ENCODE measurements around the gene PRXL2B. TPM values are rescaled to one million over a fixed set of nuclear protein-coding genes. Genes with fewer than 3 reads are reported as not detected.
A peak's percentile ranks its signal among the peaks of the same experiment; 100 is the strongest.

The PRXL2B gene
- total and polyA plus RNA-seq, 10 of the 15 experiments (the other 5 are each of a cell fraction or from before 2014, with no cell fraction given): 0.44 to 5.6 (median 4.0) TPM

DNA sequence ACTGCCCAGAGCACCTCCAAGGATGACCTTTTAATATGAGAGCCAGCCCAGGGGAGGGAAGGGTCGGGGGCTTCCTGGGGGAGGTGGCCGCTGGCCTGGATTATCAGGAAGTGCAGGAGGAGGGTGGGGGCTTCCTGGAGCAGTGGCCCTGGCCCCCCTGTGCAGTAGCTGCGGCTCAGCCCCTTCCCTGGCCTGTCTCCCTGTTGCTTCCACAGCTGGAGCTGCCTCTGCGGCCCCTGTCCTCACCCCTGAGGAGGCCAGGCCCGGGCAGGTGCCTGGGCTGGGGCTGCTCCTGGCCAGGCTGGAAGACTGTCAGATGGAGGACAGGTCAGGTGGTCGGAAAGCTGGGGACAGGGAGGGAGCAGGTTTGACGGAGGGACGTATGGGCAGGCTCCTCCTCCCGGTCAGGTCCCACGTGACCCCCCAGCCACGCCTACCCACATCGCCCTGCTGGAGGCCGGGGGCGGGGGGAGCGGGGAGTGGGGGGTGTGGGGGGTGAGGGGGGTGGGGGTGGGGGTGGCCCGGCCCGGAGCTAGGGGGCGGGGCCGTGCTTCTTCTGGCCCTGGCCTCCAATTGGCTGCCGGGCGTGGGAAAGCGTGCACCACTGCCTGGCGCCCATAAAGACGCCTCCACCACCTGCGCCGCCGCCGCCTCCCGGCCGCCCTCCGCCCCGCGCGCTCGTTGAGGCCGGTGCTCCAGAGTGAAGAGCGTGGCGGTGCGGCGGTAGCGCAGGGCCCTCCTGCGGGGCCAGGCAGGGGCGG lies 40.6 kb upstream of the PRXL2B start (continued):
- TF ChIP-seq SMARCA5 (IDR thresholded peaks at IDR 0.05): peak; percentile 93
- TF ChIP-seq FOXK2 (IDR thresholded peaks at IDR 0.05): no peak
- TF ChIP-seq, protein P1, sequence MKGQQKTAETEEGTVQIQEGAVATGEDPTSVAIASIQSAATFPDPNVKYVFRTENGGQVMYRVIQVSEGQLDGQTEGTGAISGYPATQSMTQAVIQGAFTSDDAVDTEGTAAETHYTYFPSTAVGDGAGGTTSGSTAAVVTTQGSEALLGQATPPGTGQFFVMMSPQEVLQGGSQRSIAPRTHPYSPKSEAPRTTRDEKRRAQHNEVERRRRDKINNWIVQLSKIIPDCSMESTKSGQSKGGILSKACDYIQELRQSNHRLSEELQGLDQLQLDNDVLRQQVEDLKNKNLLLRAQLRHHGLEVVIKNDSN (IDR thresholded peaks at IDR 0.05; ENCODE audit: borderline replicate concordance, extremely low read length, insufficient read depth, low read depth, low read length): peak; percentile 90
- no peak for TF ChIP-seq ZNF274 (IDR thresholded peaks at IDR 0.05; ENCODE audit: insufficient read depth, insufficient read length)
- TF ChIP-seq EGR1 (IDR thresholded peaks at IDR 0.05; ENCODE audit: borderline replicate concordance in 1 of 2, low read depth in 2 of 2, low read length in 2 of 2): peak in 1 of 2 experiments; percentile 33; a peak in 2 of 3 replicates
- TF ChIP-seq PML (IDR thresholded peaks at IDR 0.05; ENCODE audit: low read length): no peak
- peak; percentile 48 to 83; a peak in 3 of 4 replicates for TF ChIP-seq BHLHE40 (IDR thresholded peaks at IDR 0.05; ENCODE audit: borderline replicate concordance in 1 of 2, low read depth in 2 of 2, low read length in 1 of 2)
- peak; percentile 35; the same call in 1 of the 2 replicates for TF ChIP-seq BACH1 (IDR thresholded peaks at IDR 0.05; ENCODE audit: borderline replicate concordance)
- TF ChIP-seq, protein P2, sequence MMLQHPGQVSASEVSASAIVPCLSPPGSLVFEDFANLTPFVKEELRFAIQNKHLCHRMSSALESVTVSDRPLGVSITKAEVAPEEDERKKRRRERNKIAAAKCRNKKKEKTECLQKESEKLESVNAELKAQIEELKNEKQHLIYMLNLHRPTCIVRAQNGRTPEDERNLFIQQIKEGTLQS (IDR thresholded peaks at IDR 0.05; ENCODE audit: borderline replicate concordance, extremely low read depth, low read depth, low read length): peak; percentile 52; the same call in 1 of the 2 replicates
- peak; percentile 92 for TF ChIP-seq POLR2AphosphoS5 (IDR thresholded peaks at IDR 0.05; ENCODE audit: low read length)
- no peak; the same call in 1 of the 2 replicates for TF ChIP-seq NR2F1 (conservative IDR thresholded peaks at IDR 0.05)
- TF ChIP-seq TCF3 (IDR thresholded peaks at IDR 0.05; ENCODE audit: borderline replicate concordance, insufficient read depth, low read depth, low read length): peak; percentile 92
- TF ChIP-seq NFIC (IDR thresholded peaks at IDR 0.05; ENCODE audit: low read depth, low read length): no peak
- TF ChIP-seq HDGF (IDR thresholded peaks at IDR 0.05): peak; percentile 81; the same call in 1 of the 2 replicates
- 0 out of 2 replicates have a peak, but pooled peaks have one; percentile 80 for TF ChIP-seq DPF2 (IDR thresholded peaks at IDR 0.05)
- peak; percentile 96 for TF ChIP-seq POLR2A (IDR thresholded peaks at IDR 0.05; ENCODE audit: low read depth, low read length)
- peak; percentile 49; the same call in 1 of the 2 replicates for TF ChIP-seq YY1 (IDR thresholded peaks at IDR 0.05; ENCODE audit: low read depth, low read length)

Data from GM12878 (cell line).